Activated CD8-positive, alpha-beta T cell treated with anti-CD3 and anti-CD28 coated beads for 36 hours (primary cell): ENCODE data around the gene CYP3A4. TPM values are rescaled to one million over a fixed set of nuclear protein-coding genes. Genes with fewer than 3 reads are reported as not detected.
"Not testable (repeated sequence)": the region's sequence is repeated elsewhere in the genome, so short reads cannot be mapped to it uniquely, and the experiment has no call there.

Source experiments
- ATAC-seq: fragments of 200-7000 bp; cut with Tn5 transposase; one replicate; pipeline ENCODE4 v1.10.0; 2021; ENCODE audit warnings: mild to moderate bottlenecking, moderate library complexity
- CTCF ChIA-PET: fragments of 350-600 bp; sonication (Branson Sonifier 250); formaldehyde crosslinking; loops from one replicate; lab custom pipeline; 2021; ENCODE audit warnings: antibody characterized with exemption; lab: Charles Lee
- POLR2A ChIA-PET: fragments of 350-600 bp; sonication (Branson Sonifier 250); formaldehyde crosslinking; loops from one replicate; lab custom pipeline; 2021; ENCODE audit warnings: antibody characterized with exemption; lab: Charles Lee
- DNase-seq: peaks from one replicate; pipeline ENCODE4 v3.0.0-alpha.2; 2020
- H3K27ac Mint-ChIP-seq: one replicate; pipeline ENCODE4 v1.8.0; 2021; ENCODE audit warnings: mild to moderate bottlenecking, mixed read lengths
- H3K27me3 Mint-ChIP-seq: one replicate; pipeline ENCODE4 v1.8.0; 2021; ENCODE audit warnings: mixed read lengths
- H3K36me3 Mint-ChIP-seq: one replicate; pipeline ENCODE4 v1.8.0; 2021; ENCODE audit warnings: low read depth, mixed read lengths
- H3K4me1 Mint-ChIP-seq: one replicate; pipeline ENCODE4 v1.8.0; 2021; ENCODE audit warnings: low read depth, mixed read lengths
- H3K4me3 Mint-ChIP-seq: one replicate; pipeline ENCODE4 v1.8.0; 2021; ENCODE audit warnings: mild to moderate bottlenecking, moderate library complexity, mixed read lengths
- H3K9me3 Mint-ChIP-seq: one replicate; pipeline ENCODE4 v1.8.0; 2021; ENCODE audit warnings: mixed read lengths
- intact Hi-C: fragments of 100-400 bp; cut with micrococcal nuclease; formaldehyde crosslinking; loops from one replicate; pipeline ENCODE4 v1.10.0; 2022
- total RNA-seq, 2 experiments: library from RNA; stranded (reverse); gene quantifications; one replicate each; pipeline ENCODE4 v1.2.3, GENCODE V29; 2021
- TF ChIP-seq, protein P1 (sequence below): fragments of 200-600 bp; IDR thresholded peaks from one replicate; pipeline ENCODE4 v1.8.0; 2022; ENCODE audit warnings: antibody characterized with exemption, mild to moderate bottlenecking

CYP3A4 gene
- total RNA-seq, 2 experiments from 2014 or later: not detected

DNA sequence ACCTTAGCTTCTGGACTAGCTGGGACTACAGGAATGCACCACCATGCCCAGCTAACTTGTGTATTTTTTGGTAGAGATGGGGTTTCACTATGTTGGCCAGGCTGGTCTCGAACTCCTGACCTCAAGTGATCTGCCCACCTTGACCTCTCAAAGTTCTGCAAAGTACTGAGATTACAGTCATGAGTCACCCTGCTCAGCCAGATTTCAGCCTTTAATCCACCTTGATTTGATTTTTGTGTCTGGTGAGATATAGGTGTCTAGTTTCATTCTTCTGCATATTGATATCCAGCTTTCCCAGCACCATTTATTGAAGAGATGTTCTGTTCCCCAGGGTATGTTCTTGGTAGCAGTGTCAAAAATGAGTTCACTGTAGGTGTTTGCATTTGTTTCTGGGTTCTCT, 28.9 kb downstream of the CYP3A4 start:
- TF ChIP-seq, protein P1, sequence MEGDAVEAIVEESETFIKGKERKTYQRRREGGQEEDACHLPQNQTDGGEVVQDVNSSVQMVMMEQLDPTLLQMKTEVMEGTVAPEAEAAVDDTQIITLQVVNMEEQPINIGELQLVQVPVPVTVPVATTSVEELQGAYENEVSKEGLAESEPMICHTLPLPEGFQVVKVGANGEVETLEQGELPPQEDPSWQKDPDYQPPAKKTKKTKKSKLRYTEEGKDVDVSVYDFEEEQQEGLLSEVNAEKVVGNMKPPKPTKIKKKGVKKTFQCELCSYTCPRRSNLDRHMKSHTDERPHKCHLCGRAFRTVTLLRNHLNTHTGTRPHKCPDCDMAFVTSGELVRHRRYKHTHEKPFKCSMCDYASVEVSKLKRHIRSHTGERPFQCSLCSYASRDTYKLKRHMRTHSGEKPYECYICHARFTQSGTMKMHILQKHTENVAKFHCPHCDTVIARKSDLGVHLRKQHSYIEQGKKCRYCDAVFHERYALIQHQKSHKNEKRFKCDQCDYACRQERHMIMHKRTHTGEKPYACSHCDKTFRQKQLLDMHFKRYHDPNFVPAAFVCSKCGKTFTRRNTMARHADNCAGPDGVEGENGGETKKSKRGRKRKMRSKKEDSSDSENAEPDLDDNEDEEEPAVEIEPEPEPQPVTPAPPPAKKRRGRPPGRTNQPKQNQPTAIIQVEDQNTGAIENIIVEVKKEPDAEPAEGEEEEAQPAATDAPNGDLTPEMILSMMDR: no peak
- DNase-seq: no peak
- Mint-ChIP-seq H3K4me3 (no peak overlapping the region), H3K9me3 (no peaks in the 10 kb centered on the region), H3K27me3 (no peaks in the 10 kb centered on the region), H3K27ac (no peak overlapping the region), H3K36me3 (no peaks in the 10 kb centered on the region), H3K4me1 (no peaks in the 10 kb centered on the region)
- intact Hi-C loops: no loop called here
- ATAC-seq: no peak
- POLR2A ChIA-PET: no interaction called here
- CTCF ChIA-PET: no interaction called here

DNA sequence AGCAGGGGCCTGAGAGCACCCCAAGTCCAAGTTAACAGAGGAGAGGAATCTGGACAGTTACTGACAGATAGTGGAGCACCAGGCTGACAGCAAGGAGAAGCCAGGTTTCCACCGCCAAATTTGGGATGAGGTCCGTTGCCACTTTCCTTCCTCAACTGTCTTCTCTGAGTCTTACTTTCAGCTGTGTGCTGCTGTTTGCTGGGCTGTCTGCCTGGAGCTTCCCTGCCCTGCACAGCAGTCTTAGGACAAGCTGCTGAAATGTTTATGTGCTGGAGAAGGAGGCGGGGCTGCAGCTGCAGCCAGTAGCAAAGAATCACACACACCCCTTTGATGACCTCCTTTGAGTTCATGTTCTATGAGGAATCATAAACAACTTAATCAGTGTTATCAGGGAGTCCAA, 31.6 kb downstream of the CYP3A4 start:
- Mint-ChIP-seq H3K27ac (no peak overlapping the region), H3K4me1 (no peaks in the 10 kb centered on the region), H3K27me3 (no peaks in the 10 kb centered on the region), H3K36me3 (no peaks in the 10 kb centered on the region), H3K9me3 (no peaks in the 10 kb centered on the region), H3K4me3 (no peak overlapping the region)
- no peak for ATAC-seq
- CTCF ChIA-PET: no interaction called here
- TF ChIP-seq, protein P1: no peak
- POLR2A ChIA-PET: no interaction called here
- DNase-seq: no peak
- intact Hi-C loops: no loop called here

DNA sequence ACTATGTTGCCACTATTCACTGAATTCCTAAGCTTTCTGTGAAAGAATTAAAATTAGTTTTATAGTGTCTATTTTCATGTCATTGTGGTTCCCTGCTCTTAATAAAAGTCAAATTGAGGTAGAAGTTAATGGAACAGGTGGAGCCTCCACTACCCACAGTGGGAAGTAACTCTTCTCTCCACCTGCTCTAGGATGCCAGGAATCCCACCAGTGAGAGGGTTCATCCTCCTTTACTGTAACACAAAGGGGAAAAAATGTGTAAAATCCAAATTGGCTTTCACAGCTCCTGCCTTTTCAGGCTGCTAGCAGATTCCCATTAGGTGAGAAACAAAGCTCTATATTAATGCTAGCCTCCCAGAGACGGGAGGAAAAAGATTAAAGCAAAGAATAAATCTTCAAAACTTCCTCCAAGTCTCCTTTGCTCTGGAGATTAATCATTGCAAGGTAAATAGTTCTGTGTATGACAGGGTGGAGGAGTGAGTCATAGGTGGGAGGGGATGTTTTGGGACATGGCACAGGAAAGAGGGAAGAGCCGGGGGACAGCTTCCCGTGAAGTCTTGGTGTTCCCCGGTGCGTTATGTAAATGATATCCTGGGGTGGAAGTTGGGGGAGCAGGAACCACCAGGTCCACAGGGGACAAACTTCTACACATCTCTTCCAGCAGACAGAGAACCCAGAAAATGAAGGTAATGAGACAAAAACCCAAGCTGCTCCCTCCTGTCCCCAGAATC, 32.5 kb downstream of the CYP3A4 start:
- CTCF ChIA-PET, H3K4me3 Mint-ChIP-seq, DNase-seq, ATAC-seq, H3K36me3 Mint-ChIP-seq, H3K4me1 Mint-ChIP-seq, POLR2A ChIA-PET, H3K27me3 Mint-ChIP-seq, H3K27ac Mint-ChIP-seq, H3K9me3 Mint-ChIP-seq, intact Hi-C loops: not testable (repeated sequence)

DNA sequence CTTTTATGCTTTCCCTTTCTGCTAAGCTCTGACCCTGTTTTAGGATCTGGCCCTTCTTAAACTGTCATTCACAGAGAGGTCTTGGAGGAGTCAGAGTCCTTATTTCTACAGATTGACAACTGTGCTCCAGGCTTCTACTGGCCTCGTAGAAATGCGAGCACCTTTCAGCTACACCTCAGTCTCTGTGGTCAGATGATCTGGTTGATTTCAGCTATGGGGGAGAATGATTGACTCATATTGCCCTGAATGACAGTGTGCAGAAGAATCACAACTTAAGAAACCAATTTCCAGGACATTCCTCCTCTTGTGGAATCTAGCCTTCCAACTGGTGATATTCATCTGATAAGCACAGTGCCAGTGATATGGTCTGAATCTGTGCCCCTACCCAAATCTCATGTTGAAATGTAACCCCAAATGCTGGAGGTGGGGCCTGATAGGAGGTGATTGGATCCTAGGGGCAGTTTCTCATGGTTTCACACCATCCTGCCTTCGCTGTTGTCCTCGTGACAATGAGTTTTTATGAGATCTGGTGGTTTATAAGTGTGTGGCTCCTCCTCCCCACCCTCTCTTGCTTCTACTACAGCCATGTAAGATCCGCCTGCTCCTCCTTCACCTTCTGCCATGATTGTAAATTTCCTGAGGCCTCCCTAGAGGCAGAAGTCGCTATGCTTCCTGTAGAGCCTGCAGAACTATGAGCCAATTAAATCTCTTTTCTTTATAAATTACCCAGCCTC, 35.0 kb downstream of the CYP3A4 start:
- no peaks in the 10 kb centered on the region for H3K4me1 Mint-ChIP-seq
- intact Hi-C loops: no loop called here
- H3K4me3 Mint-ChIP-seq: no peak overlapping the region
- DNase-seq (no peak), ATAC-seq (peak; percentile 39)
- no peak overlapping the region for H3K27ac Mint-ChIP-seq
- ChIA-PET POLR2A (no interaction called here), CTCF (no interaction called here)
- TF ChIP-seq, protein P1: no peak
- peaks cover 3% of the 10 kb centered on the region for H3K27me3 Mint-ChIP-seq
- no peaks in the 10 kb centered on the region for H3K36me3 Mint-ChIP-seq
- no peaks in the 10 kb centered on the region for H3K9me3 Mint-ChIP-seq

DNA sequence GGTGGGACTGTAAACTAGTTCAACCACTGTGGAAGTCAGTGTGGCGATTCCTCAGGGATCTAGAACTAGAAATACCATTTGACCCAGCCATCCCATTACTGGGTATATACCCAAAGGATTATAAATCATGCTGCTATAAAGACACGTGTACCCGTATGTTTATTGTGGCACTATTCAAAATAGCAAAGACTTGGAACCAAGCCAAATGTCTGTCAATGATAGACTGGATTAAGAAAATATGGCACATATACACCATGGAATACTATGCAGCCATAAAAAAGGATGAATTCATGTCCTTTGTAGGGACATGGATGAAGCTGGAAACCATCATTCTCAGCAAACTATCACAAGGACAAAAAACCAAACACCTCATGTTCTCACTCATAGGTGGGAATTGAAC, 37.1 kb downstream of the CYP3A4 start:
- POLR2A ChIA-PET, H3K9me3 Mint-ChIP-seq, intact Hi-C loops, CTCF ChIA-PET, H3K36me3 Mint-ChIP-seq, H3K4me3 Mint-ChIP-seq, H3K27me3 Mint-ChIP-seq, H3K27ac Mint-ChIP-seq, H3K4me1 Mint-ChIP-seq, DNase-seq, ATAC-seq: not testable (repeated sequence)

DNA sequence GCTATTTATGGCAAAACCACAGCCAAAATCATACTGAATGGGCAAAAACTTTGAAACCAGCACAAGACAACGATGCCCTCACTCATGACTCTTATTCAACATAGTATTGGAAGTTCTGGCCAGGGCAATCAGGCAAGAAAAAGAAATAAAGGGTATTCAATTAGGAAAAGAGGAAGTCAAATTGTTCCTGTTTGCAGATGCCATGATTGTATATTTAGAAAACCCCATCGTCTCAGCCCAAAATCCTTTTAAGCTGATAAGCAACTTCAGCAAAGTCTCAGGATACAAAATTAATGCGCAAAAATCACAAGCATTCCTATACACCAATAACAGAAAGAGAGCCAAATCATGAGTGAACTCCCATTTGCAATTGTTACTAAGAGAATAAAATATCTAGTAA, 38.6 kb downstream of the CYP3A4 start:
- intact Hi-C loops, ATAC-seq, H3K4me1 Mint-ChIP-seq, H3K27me3 Mint-ChIP-seq, H3K9me3 Mint-ChIP-seq, POLR2A ChIA-PET, H3K4me3 Mint-ChIP-seq, H3K27ac Mint-ChIP-seq, DNase-seq, CTCF ChIA-PET, H3K36me3 Mint-ChIP-seq: not testable (repeated sequence)
